OCI-M2 (cell line): ENCODE measurements around the gene CHSY1.

Experiments used
- DNase-seq: peaks from one replicate; lab custom pipeline; 2025; ENCODE audit not compliant: unreplicated experiment; lab: John Stamatoyannopoulos, UW

CHSY1 gene

DNA sequence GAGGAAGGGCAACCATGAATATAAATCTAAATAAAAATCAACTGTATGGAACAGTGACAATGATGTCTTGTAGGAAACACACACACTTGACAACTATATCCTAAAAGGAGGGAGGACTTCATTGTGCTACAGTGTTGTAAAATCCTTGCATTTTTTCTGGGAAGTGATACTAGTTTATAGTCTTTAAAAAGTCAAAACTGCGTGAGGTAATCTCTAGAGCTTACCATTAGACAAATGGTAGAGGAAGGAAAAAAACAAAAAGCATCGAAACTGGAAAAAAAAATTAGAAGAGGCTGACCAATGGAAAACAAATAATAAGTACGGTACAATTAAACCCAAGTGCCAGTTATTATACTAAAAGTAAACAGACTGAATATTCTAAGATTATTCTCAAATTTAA lies 38.7 kb downstream of the CHSY1 start:
- DNase-seq = no peak

DNA sequence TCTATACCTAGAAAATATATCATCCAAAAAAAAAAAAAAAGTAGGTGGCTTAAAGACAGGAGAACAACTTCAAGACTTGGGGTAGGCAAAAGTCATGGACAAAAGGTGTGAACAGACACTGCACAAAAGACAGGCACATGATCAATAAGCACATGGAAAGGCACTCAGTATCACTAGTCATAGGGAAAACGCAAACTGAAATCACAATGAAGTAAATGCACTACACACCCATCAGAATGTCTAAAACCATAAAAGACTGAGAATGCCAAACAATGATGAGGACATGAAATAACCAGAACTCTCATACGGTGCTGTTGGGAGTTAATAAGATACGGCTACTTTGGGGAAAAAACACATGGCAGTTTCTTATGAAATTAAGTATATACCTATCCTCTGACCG lies 40.0 kb downstream of the CHSY1 start:
- DNase-seq = no peak

DNA sequence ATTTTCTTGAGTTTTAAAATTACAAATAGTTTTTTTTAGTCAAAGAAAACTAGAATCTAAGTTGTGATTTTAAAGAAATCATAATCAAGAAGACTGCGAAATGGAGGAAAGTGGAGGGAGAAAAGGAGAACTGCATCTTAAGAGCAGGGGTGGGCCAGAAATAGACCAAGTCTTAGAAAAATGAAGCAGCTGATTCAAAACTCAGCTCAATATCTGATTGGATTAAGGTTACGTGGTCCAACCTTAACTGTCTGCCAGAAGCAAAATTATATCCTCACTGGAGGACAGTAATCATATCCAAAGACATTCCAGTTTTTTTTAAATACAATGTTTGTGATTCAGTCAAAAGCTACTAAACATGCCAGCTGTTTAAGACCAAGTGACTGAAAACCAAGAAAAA lies 41.4 kb downstream of the CHSY1 start:
- no peak for DNase-seq

DNA sequence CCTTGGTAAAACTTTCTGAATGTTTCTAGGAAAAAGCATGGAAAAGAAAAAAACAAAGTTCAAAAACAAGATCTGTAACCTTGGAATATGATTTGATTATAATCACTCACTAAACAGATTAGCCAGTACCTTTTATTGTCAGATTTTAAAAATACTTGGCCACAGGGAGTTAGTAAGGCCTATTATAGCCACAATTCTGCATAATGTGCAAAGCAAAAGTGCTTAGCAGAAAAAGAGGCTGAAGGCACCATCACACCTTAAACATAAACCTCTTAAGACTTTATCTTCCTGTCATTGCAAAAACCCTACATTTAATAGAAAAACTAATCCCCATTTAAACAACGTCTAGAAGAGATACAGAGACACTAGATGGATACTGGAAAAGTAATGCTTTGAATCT lies 41.8 kb downstream of the CHSY1 start:
- no peak for DNase-seq

DNA sequence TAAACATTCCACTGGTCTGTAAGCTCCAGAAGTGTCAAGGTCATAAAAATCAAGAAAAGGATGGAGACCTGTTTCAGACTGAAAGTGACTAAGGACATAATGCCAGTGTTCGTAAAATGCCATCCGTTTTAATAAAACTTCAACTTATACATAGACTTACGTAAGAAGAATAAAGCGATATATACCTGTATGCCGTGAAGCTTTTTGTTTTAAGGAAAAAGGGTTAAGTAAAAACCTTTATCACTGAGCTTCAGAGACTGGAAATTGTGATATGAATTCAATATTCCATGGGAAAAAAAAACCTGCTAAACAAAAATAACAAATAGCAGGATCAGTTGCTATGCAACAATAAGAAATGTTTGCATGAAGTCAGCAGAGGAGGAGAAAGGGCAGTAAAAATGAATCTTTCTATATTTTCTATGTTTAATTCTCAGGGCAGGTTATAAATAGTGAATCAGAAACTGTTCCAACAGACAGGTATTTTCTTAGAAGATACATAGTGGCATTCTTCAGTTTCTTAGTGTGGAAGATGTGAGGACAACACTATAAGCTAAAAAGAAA lies 42.5 kb downstream of the CHSY1 start:
- no peak for DNase-seq

DNA sequence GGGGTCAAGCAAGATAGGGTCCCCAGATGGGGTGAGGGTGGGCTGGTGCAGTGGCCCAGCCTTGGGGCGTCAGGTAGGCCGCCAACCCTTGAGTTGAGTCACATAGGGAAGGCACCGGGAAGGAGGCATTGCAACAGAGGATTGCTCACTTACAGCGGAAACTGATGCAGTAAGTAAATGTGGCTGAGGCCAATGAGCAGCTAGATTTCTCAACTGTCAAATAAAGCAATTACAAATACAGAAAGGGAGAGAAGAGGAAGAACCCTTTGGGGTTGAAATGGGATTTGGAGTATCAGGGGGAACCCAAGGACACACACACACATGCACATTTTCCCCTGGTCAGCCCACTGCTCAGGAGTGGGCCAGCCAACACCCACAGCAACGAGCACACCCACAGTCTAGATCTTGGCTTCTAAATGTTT lies 44.0 kb downstream of the CHSY1 start:
- no peak for DNase-seq

DNA sequence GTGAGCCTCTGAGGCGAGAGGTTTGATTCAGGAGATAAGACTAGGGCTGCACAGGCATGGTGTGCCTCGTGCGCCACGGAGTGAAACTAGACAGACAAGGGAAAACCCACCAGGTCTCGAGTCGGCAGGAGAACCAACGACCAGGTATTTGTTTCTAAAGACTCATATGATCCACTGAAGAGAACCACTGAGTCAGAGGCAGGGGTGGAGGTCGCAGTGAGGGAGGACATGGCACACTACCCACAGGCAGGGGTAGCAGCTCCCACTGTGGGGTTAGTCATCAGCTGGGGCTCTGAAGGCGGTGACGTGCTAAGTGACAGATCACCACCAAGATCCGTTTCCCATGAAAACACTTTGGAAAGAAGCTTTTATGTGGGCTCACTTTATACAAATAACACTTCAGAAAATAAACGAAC lies 45.7 kb downstream of the CHSY1 start:
- DNase-seq = no peak

DNA sequence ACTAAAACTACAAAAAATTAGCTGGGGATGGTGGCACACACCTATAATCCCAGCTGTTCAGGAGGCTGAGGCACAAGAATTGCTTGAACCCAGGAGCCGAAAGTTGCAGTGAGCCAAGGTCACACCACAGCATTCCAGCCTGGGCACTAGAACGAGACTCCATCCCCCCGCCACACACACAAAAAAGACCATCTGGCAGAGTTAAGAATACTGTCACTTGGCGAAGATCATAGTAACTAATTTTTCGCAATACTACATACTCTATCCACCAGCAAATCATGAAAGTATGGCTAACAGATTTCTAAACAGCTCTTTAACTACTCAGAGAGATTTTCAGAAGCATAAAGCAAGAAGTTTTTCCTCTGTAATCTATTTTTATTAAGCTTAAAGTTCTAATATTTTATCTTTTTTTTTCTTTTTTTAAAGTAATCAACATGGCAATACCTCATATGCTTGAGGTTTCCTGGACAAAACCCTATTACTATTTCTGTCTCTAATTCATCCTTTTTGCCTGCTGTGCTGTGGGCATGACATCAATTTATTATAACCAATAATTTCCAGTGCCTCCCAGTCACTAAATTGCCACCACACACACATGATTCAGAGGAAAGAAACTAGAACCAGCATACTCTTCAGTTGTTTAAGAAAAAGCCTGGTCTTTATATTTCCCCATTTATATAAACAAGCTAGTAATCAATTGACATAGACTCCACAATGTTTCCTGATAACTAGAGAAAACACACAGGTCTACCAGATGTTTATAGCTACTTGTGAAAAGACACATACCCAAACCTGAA lies 46.9 kb downstream of the CHSY1 start:
- no peak for DNase-seq

DNA sequence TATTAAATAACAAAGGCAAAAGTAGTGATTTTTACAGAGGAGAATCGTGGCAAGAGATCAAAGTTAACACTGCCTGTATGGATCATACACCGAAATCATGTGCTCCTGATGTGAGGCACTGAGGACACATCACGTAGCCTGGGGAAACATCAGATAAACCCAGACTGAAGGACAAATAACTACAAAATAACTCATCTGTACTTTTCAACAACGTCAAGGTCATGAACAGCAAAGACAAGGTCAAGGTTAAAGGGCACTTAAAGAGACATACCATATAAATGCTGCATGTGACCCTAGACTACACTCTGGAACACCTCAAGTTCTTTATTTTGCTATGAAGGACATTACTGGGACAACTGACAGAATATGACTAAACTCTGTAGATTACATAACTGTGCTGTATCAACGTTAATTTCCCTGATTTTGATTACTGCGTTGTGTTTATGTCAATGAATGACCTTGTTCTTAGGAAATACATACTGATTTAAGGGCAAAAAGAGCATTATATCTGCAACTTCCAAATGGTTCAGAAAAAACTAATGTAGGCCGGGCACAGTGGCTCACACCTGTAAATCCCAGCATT lies 48.1 kb downstream of the CHSY1 start:
- DNase-seq = no peak

DNA sequence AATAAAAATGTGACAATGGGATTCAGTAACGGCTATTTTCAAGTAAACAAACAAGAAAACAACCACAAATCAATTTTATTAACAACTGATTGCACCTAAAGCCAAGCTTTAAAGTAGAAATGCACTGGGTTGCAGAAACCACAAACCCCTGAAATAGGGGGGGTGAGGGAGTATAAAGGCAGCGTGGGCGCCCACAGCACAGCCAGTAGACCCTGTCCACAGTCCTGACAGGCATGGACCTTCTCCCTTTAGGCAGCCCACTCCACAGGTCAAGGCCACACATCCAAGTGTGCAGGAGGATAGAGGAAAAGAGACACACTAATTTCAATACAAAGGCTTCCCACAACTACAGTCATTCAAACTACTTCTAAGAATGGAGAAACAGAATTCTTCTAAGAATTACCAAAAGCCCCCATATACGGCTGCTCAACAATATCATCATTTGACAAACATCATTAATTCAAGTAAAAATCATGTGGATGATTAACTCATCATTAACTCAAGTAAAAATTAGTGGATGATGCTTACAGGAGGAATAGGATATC lies 48.7 kb downstream of the CHSY1 start:
- DNase-seq = no peak

DNA sequence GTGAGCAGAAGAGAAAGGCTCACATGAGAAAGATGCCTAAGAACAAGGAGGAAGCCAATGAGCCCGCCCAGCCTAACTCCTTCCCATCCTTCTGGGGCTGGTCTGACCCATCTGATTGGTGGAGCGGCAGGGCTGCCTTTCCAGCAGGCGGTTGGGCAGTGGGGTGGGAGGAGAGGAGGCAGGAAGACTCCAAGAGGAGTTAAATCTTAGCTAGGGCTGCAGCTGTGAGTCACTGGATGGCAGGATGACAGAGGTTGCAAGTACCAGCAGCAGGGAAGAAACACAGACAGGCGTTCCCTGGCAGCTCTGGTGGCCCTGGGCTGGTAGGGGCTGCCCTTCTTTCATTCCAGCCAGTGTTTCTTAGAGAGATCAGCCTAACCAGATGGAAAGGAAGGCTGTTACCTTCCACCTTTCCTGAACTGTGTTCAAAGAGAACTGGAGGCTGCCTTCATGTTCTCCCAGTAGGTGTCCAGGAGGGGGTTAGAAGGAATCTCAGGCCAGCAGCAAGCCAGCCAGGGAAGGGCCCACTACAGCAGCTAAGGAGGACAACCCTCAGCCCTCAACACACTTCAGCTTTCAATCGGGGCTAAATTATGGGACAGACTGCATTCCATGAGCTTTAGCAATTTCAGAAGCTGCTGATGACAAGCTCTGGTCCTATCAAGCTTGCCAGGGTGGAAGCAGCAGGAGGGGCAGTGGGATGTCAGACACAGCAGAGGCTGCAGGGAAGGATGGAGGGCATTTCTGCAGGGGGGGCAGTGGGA lies 50.3 kb downstream of the CHSY1 start:
- no peak for DNase-seq

DNA sequence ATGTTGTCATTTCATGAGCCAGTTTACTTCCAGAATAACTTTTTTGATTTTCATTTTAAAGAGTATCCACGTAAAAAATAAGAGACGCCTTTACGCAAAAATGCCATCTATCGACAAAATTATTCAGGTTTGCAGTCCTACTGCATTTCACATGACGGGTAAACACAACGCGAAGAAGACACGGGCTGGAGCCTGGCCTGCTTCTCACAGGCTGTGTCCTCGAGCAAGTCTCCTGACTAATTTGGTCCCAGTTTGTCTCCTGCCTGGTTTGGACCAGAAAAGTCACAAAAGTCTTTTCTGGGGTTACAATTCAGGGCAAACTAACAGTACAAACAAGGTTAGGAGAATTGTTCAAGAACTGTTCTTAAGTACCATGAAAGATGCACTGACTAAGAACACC lies 51.7 kb downstream of the CHSY1 start:
- no peak for DNase-seq

DNA sequence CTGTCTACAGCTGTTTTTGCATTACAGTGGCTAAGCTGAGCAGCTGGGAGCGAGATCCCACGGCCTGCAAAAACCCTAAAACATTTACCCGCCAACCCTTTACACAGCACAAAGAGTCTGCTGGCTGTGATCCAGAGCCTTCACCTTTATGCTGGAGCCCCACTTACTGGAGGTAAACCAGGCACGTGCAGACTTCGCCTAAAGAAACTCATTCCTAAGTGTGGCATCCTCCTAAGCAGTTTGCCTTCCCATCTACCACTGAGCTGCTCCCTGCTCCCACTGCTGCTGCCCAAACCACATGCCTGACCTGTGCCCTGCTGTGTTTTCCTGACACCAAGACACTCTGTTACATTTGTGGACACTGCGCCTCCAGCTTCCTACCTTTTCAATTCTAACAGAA lies 53.0 kb downstream of the CHSY1 start:
- DNase-seq = no peak

DNA sequence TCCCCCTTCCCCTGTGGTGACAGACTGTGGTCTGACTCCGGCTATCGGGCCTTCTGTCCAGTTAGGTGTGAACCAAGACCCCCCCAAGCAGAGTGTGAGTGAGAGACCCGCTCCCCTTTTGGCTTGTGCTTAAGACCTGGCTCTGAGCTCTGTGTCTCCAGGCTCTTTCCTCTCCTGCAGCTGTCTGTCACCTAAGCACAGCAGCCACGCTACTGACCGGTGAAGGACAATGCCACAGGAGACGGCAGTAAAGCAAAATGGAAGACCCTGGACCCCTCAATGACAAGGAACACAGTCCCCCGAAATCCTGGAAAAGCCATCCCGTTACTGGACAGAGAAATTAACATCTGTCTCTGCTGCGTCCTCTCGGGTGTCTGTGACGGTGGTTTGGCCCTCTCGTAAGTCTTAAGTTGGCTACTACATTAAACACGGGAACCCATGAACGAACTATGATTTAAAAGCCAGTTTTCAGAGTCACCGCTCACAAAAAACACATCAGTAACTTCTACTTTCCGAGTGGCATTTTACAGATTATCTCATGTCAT lies 53.7 kb downstream of the CHSY1 start:
- DNase-seq = no peak

DNA sequence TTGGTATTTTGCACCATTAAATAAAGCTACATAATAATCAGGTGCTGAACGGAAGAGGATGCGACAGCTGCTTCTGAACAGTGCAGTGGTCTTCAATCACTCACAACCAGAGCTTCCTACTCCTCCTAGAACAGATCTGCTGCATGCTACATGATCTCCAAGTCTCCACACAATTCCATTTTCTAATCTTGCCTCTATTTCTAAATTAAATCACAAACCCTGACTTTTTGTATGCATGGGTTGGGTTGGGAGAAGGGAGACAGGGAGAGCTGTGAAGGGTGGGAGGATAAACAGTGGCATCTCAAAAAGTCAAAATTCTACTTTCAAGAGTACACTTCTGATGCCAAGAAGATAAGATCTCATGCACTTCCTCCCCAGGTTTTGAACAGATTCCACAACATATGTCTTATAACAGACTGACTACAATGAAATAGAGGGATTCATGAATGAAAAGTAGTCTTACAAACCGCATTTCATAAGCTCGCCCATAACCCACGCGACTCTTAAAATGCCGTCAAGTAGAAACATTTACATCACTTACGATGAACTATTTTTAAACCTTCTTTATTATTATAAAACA lies 57.2 kb downstream of the CHSY1 start:
- no peak for DNase-seq

DNA sequence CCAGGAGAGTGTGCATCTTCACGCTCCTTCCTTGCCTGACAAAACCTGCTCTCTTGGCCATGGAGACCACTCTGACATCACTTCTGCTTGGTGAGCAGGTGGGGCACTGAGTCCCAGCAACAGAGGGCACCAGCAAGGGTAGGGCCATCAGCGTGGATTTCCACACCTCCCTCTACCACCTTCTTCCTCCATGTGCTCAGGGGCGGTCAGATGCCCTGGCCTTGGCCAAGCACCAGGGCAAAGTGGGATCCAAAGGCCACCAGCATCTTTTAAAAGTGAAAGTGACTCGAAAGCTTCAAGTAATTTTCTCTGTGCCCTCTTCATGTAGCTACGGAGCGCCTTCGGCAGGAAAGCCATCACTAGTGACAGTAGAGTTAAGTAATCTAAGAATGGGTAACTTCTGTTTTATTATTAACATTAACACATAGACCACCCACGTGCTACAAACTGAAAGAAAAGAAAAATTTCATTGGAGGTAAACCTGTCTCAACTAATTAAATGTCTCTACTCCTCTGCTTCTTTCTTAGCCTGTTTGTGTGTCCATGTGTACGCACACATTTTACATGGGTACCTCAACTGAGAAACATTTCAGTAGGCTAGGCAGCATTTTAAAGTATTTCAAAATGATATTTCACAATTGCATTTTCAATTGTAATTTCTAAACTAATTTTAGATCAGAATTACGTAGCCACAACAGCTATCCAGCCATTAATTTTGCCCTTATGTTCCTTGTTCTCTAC lies 57.9 kb downstream of the CHSY1 start:
- DNase-seq = no peak

DNA sequence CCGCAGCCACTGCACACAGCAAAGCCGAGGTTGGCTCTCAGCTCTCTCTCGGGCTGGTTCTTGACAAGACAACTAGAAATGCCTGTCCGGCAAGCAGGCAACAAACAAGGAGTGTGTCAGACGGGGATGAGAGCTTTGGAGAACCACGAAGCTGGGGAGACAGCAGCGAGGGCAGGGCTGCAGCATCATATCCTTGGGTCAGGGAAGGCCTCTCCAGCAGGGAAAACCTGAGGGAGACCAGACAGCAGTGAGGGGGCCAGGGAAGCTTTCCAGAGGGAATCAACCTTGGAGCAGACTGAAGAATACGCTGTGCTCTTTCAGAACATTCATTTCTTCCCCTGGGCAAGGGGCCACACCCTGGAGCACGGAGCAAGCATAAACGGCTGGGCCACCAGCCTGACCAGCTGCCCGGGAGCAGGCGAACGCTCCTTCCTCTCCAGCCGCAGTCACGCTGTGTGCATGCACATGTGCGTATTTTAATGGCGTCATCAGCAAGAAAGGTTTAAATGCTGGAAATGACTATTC lies 58.7 kb downstream of the CHSY1 start:
- no peak for DNase-seq

DNA sequence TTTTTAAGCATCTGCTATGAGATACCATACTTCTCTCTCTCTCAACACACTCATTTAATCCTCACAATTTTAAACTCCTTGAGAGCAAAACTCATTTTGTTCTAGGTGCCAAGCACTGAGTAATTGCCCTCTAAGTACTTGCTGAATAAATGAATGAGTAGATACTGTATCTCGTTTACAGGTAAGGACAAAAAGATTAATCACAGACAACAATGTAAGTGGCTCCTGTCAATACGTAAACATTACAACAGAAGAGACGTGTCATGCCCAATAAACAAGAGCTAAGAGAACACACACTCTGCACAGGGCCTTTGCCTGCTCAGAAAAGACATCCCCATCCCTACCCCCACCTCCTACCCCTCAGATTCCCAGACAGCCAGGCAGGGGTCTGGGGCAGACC lies 59.8 kb downstream of the CHSY1 start:
- no peak for DNase-seq

DNA sequence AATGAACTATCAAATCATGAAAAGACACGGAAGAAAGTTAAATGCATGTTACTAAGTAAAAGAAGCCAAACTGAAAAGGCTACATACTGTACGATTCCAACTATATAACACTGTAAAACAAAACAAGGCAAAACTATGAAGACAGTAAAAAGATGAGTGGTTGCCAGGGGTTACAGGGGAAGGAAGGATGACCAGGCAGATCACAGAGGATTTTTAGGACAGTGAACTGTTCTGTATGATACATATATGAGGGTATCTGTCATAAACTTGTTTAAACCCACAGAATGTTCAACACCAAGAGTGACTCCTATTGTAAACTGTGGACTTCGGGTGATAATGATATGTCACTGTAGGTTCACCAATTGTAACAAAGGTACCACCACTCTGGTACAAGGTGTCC lies 60.6 kb downstream of the CHSY1 start:
- no peak for DNase-seq

DNA sequence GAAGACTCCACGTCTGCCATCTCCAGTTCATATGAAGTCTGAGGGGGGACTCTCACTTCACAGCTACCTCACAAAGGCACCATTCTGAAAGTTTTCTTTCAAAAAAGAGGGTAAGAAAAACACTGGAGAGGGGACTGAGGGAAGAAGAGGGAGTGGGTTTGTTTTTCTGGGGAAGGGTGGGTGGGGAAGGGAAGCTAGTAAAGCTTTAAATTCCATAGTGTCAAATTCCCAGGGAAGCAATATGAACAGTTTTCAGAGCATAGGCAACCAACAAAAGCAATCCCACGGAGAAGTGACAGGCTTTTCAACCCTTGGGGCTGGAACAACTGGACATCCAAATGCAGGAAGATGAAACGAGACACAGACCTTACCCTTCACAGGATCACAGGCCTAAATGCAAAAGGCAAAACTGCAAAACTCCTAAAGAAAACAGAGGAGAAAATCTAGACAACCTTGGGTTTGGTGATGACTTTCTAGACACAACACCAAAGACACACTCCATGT lies 61.7 kb downstream of the CHSY1 start:
- DNase-seq = no peak
